Urothelium cell line (cell line): Measurements from ENCODE around the gene SRP54.
"Not testable (repeated sequence)": the region's sequence is repeated elsewhere in the genome, so short reads cannot be mapped to it uniquely, and the experiment has no call there.

ENCODE experiments used
- DNase-seq: peaks from one replicate; pipeline ENCODE4 v3.0.0; 2011; ENCODE audit warnings: low spot score, mixed read lengths
- FAIRE-seq: peaks from 2 replicates; lab custom pipeline; 2011; peaks lifted over from hg19 to GRCh38; lab: Jason Lieb, UNC

Gene SRP54

GRCh38 chr14:35046048-35046750 lies 63.4 kb downstream of the SRP54 start, which contains the start of gene FAM177A1:
FAM177A1 (plus strand) TSS chr14:35046272; CDS start chr14:35046464, 192 bp downstream.
- FAIRE-seq (peak; percentile 75), DNase-seq (peak; percentile 98)

DNA sequence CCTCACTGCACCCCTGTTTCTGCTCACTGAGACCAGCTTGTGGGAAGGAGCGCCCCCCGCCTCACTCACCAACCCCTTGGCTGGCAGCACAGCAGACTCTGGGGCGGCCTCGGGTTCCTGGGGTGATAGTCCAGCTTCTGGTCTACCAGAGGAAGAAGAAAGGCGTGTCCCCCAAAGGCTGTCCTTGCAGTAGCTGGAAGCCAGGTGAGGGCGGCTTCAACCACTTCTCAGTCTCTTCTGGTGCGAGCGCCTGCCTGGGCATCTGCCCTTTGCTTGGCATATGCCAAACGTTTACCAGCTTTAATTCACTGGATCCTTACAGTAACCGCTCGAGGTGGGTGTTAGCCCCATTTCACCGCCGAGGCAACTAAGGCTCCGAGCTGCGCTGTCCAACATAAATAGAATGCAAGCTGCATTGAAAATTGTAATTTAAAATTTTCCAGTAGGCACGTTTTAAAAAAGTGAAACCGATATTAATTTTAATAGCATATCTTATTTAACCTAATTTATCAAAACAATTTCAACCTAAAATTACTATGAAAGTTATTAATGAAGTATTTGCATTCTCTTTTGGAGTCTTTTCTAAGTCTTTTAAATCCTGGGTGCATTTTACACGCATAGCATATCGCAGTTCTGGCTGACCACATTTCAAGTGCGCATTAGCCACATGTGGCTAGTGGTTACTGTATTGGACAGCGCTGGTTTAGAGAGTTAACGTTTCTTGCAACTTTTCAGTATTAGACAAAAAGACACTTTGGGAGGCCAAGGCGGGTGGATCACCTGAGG lies 64.2 kb downstream of the SRP54 start:
- FAIRE-seq = no peak
- DNase-seq = peak; percentile 40

DNA sequence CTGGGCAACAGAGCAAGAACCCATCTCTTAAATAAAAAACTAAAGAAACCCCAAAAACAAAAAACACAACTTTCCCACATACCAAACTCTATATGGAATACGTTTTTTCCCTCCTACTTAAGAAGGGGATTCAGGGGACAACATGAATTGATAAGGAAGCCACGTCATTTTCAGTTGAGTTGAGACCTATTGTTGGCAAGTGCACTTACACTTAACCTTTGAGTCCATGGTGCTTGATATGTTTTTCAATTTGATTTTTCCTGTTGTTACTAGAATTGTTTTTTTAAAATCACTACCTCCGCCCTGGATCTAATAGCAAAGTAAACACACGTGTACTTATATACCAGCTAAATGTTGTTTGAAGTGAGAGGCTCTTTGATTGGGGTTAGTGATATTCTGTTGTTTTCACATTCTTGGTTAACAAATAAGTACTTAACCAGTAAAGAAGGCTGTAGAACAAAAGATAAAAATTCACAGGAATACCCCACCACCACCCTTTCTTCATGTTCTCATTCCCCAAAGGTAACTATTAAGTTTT lies 65.3 kb downstream of the SRP54 start:
- no peak for DNase-seq
- no peak for FAIRE-seq

GRCh38 chr14:35050652-35051051 lies 67.9 kb downstream of the SRP54 start:
- FAIRE-seq (no peak), DNase-seq (no peak)

- DNase-seq (no peak), FAIRE-seq (no peak)
Measured at GRCh38 chr14:35051796-35052195, 69.0 kb downstream of the SRP54 start.

- DNase-seq (no peak), FAIRE-seq (no peak)
Measured at GRCh38 chr14:35052637-35053036, 69.8 kb downstream of the SRP54 start.

GRCh38 chr14:35061113-35061791 lies 78.5 kb downstream of the SRP54 start:
- DNase-seq = peak; percentile 65

DNA sequence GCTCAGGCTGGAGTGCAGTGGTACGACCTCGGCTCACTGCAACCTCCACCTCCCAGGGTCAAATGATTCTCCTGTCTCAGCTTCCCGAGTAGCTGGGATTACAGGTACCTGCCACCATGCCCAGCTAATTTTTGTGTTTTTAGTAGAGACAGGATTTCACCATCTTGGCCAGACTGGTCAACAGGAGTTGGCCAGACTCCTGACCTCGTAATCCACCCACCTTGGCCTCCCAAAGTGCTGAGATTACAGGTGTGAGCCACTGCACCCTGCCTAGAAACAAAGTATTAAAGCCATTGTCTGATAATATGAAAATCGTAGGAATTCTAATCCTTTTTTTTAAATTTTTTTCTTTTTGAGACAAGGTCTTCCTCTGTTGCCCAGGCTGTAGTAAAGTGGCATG lies 82.9 kb downstream of the SRP54 start:
- DNase-seq, FAIRE-seq: not testable (repeated sequence)

More at GRCh38 chr14:35061113-35061791, 78.5 kb downstream of the SRP54 start:
- FAIRE-seq = not testable (repeated sequence)

GRCh38 chr14:35068238-35069012 lies 85.6 kb downstream of the SRP54 start:
- FAIRE-seq = no peak
- DNase-seq = no peak

- no peak for FAIRE-seq
- DNase-seq = no peak
Measured at GRCh38 chr14:35072226-35072625, 89.4 kb downstream of the SRP54 start.

DNA sequence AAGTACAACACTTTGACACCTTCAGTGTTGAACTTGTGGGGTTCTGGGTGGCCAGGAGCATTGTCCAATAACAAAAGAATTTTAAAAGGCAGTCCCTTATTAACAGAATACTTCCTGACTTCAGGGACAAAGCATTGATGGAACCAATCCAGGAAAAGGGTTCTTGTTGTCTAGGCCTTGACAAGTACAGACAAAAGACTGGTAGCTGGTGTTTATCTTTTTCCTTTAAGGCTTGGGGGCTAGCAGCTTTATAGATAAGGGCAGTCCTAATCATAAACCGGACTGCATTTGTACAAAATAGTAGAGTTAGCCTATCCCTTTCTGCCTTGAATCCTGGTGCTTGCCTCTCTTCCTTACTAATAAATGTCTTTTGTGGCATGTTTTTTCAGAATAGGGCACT lies 90.7 kb downstream of the SRP54 start:
- DNase-seq (no peak), FAIRE-seq (no peak)

- FAIRE-seq = no peak
- no peak for DNase-seq
Measured at GRCh38 chr14:35078082-35078481, 95.3 kb downstream of the SRP54 start.
